GM12873 (cell line): ENCODE results near the gene ST8SIA6.

Experiments
- CTCF ChIP-seq: IDR thresholded peaks from 2 replicates; pipeline ENCODE4 v1.5.1; 2012; ENCODE audit warnings: low read depth, mild to moderate bottlenecking, moderate library complexity, low read length, control low read depth; ENCODE audit not compliant: insufficient read depth; ENCODE audit errors: missing control alignments

ST8SIA6 gene

DNA sequence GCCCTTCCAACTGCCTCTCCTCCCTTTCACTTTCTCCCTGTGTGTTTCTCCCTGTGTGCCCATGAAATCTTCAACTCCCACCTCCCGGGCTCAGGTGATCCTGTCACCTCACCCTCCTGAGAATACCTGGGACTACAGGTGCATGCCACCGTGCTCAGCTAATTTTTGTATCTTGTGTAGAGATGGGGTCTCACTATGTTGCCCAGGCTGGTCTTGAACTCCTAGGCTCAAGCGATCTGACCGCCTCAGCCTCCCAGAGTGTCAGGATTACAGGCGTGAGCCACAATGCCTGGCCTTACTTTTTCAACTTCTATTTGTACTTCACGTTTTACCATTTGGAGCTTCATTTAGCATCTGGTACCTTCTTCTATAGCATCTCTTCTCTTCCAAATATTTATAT lies 24.9 kb downstream of the ST8SIA6 start:
- TF ChIP-seq CTCF = no peak

GRCh38 chr10:17428351-17429097 lies 25.9 kb downstream of the ST8SIA6 start:
- TF ChIP-seq CTCF = no peak

GRCh38 chr10:17427666-17428350 lies 26.6 kb downstream of the ST8SIA6 start:
- TF ChIP-seq CTCF = no peak

DNA sequence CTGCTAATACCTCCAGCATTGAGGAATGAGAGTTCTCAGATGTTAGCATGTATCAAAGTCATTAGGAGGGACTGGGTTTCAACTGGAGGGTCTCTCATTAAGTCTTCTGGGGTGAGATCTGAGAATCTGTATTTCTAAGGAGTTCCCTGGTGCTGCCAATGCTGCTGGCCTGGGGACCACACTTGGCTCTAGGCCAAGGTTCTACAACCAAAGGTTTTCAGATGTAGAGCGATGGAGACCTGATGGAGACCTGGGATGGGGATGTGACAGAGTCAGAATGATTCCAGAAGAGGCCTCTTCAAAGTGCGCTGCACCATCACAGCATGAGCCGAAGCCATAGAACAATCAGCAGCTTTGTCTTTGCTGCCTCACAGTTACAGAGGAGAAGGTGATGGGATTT lies 27.2 kb downstream of the ST8SIA6 start:
- TF ChIP-seq CTCF = no peak

- TF ChIP-seq CTCF = no peak
Observed at GRCh38 chr10:17426263-17426750, 28.1 kb downstream of the ST8SIA6 start.

DNA sequence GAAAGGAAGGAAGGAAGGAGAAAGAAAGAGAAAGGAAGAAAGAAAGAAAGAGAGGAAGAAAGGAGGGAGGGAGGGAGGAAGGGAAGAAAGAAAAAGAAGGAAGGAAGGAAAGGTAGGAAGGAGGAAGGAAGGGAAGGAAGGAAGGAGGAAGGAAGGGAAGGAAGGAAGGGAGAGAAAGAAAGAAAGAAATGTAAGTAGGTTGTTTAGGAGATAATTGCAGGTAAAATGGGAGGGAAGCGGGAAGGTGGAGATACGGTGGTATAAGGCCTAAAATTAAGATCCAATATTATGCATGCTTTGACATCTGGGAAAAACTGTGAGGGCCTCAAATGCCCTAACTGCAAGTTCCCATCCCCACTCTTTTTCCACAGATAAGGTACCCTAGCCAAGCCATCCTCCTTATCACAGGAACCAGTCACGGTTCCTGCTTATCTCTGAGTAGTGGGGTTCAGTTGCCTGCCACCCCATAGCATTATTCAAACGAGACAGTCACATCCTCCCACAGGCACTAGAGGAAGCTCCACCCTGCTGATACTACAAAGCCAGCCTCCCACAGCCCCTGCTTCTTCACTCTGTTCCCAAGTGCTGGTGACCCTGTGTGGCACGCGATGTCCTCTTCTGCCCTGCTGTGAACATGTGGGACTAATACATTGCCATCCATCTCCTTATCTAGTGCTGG lies 28.7 kb downstream of the ST8SIA6 start:
- TF ChIP-seq CTCF = no peak

- no peak for TF ChIP-seq CTCF
Observed at GRCh38 chr10:17423632-17424186, 30.7 kb downstream of the ST8SIA6 start.
